GM11168 (cell line): ENCODE results near the gene SORL1.
"Not testable (repeated sequence)": the region's sequence is repeated elsewhere in the genome, so short reads cannot be mapped to it uniquely, and the experiment has no call there.

Source experiments
- in situ Hi-C: fragments of 300-500 bp; cut with MboI; formaldehyde crosslinking; loops from one replicate; pipeline ENCODE4 v1.12.0; 2022; ENCODE audit warnings: low sequenced_read_pairs; ENCODE audit not compliant: unreplicated experiment

Gene SORL1

DNA sequence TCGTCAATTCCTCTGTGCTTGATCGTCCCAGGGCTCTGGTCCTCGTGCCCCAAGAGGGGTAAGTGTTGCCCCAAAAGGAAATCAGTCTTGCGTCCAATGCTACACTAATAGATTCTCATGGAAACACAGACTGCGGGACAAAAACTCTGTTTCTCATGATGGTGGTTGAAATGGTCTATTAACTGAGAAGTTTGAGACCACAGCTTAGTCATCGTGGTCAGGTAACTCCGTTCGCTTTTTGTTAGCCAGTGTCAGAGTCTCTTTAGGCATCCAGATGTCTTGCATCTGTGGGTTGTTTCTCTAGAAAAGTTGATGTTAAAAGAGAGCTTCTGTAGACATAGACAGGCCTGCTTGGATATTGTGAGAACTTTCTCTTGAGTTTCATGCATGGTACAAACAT, 105.2 kb downstream of the SORL1 start:
- in situ Hi-C loops = no loop called here

DNA sequence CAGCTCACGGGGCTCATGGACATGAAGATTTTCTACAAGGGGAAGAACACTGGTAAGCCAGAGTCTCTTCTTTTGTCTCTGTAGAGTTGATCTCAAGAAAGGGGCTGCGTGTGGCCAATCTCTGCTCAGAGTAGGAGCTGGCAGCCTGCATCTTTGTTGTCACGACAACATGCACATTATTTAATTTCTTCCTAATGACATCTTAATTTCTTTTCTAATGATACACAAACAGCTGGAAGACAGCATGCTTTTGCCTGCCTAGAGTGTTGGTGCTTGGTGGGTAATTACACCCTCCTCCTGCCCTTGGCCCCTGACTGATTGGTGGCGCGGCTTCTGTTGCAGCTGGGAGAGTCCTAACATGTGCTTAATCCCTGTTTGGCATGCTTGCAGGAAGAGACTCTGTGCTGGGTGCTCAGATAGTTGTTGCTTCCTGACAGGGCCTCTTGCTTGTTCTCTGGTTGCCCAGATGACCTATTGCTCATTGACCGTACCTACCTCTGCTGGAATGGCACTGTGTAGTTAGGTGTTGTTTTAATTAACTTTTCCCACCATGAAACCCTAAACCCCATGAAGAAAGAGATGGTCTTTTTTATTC, 107.6 kb downstream of the SORL1 start:
- in situ Hi-C loops = no loop called here

DNA sequence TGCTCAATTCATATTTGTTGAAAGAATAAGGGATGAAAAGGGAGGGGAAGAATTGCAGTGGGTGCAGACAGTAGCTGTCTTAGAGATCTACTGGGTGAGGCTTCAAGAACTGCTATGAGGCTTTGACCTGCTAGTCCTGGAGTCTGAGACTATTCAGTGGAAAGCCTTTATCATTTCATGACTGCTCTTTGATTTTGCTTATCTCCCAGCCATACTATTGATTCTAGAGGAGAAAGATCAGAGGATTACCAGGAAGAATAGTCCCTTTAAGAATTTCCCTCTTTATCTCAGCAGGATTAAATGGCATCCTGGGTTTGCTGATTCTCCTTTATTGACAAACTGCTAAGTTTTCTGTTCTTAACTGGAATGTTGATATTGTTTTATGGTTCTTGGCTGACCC, 108.1 kb downstream of the SORL1 start:
- in situ Hi-C loops = no loop called here

DNA sequence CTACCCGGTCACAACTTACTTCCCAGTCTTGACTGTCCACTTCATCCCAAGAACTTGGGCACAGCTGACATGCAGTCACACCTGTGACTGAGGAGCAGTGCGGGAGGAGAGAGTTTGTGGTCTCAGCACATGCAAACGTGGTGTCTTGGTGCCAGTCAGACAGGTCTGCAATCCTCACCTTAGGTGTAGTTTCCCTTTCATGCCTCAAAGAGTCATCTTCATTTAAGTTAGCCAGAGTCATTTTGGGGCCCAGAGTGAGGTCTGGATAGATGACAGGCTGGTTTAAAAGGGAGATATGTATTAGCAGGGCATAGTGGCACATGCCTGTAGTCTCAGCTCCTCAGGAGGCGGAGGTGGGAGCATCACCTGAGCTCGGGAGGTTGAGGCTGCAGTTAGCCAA, 109.1 kb downstream of the SORL1 start:
- in situ Hi-C loops = no loop called here

DNA sequence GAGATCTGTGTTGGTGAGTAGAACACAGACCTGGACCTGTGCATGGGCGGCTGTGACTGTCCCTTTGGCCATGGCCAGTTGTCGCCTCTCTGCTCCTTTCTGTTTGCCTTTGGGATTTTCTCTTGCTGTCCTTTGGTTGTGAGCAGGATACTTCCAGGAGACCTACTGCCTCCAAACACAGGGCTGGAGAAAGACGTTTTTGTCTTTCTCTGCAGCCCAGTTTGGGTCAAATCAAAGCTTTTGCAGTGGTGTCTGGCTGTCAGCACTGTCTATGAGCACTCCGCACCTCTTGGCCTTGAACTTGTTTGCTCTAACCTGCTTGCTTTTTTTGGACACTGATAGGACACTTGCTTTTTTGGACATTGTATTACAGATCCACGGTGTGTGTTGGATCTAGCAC, 109.6 kb downstream of the SORL1 start:
- in situ Hi-C loops = no loop called here

DNA sequence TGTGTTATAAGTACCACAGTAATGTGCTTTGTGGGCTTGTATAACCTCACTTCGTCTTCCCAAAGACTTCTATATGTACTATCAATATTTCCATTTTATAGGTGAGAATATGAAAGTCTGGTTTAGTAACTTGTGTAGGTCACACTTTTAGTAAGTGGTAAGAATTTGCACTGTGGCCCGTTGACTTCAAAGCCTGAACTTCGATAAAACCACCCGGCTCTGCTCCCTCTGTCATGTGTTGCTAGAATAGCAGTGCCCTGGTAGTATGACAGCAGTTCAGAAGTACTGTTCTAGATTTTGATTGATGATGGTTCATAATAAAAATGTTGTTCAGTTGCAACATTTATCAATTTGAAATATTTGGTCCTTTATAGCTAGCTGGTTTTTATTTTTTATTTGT, 110.9 kb downstream of the SORL1 start:
- in situ Hi-C loops = no loop called here

DNA sequence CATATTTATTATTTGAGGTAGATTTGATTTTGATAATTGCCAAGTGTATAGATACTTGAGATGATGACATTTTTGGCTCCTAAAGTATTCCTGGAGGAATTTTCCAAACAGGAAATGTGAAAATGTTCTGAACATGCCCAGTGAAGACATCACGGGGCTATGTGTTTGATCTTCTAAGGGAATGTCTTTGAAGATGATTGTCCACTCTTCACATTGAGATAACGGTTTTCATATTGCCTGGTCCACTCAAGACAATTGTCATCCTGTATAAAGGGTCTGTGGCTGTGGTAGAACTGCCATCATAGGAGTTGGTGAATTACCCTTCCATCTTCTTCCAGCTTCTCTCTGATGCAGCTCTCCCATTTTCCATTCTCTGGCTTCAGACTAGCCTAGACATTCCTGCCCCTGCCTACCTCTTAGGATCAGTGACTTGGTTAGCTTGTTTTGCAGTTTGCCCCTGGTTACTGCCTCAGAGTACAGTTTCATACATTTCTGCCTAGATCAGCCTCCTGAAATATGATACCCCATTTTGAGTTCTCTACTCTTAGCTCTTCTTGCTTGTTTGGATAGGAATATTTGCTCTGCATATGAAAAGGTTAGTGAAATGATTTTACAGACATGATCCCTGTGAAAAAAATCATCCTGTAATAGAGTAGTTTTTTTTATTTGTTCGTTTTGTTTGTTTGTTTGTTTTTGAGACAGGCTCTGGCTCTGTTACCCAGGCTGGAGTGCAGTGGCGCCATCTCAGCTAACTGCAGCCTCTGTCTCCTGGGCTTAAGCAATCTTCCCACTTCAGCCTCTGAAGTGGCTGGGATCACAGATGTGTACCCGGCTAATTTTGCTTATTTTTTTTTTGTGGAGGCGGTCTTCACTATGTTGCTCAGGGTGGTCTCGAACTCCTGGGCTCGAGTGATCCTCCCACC, 112.0 kb downstream of the SORL1 start:
- in situ Hi-C loops = no loop called here

DNA sequence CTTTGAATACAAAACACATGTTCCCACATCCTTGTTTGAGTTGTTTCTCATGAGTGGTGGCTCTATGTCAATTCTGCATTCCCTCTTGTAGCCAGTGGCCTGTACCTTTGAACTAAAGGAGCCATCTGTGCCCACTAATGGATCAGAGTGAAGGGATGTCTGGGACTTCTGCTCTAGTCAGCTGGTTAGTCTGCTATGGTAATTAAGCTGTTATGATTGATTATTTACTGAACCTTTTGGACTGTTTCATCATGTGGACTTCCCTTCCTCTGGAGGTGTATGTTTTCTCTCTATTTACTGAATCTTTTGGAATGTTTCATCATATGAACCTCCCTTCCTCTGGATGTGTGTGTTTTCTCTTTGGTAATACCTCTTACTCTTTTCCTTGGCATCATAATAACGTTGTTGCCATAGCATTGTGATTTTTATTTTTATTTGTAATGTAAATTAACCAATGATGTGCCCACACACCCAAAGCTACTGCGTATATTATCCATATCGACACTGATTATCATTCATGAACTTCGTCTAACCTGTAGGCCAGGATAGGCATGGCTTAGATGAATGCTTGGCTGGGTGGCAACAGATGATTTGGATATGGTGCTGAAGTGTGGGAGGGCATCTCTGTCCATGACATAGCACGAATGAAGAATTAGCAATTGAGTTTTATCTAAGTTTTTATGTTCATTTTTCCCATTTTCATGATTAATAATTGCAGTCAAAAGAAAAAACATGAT, 113.0 kb downstream of the SORL1 start:
- in situ Hi-C loops = no loop called here

DNA sequence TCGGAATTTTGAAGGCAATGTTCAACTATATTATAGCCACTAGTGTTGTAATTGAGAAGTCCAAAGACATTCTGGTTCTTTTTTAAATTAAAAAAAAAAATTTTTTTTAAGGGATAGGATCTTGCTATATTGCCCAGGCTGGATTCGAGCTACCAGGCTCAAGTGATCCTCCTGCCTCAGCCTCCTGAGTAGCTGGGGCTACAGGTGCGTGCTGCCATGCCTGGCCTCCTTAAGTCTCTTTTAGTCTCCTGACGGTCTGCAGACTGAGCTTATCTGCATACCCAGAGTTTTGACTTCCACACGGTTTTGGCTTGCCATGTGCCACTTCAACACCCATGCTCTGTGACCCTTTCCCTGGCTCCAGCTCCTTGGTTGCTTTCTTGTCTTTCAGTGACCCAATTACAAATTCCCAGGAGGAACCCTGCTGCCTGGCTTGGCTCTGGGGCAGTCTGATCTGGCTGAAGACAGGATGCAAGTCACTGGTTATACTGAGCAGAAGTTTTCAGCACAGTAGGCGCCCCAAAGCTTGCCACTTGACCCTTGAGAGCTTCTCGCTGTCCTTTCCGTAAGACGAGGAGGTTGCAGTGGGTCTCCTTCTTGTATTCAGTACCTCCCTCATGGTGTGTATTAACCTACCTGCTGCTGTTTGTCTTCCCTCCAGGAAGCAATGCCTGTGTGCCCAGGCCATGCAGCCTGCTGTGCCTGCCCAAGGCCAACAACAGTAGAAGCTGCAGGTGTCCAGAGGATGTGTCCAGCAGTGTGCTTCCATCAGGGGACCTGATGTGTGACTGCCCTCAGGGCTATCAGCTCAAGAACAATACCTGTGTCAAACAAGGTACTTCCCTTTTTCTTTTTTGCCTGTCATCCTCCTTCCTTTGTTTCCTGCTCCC, 114.4 kb downstream of the SORL1 start:
- in situ Hi-C loops = no loop called here

DNA sequence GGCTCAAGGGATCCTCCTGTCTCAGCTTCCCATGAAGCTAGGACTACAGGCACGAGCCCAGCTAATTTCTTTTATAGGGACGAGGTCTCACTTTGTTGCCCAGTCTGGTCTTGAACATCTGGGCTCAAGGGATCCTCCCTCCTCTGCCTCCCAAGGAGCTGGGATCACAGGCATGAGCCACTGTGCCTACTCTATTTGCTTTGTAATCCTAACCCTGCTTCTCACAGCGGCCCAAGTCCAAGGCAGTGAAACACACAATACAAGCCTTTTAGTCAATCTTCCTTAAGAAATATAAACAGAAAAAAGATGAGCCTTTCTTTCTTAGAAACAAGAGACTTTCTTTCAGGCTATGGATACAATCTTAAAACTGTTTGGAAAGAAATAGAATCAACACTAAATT, 115.9 kb downstream of the SORL1 start:
- in situ Hi-C loops = no loop called here

DNA sequence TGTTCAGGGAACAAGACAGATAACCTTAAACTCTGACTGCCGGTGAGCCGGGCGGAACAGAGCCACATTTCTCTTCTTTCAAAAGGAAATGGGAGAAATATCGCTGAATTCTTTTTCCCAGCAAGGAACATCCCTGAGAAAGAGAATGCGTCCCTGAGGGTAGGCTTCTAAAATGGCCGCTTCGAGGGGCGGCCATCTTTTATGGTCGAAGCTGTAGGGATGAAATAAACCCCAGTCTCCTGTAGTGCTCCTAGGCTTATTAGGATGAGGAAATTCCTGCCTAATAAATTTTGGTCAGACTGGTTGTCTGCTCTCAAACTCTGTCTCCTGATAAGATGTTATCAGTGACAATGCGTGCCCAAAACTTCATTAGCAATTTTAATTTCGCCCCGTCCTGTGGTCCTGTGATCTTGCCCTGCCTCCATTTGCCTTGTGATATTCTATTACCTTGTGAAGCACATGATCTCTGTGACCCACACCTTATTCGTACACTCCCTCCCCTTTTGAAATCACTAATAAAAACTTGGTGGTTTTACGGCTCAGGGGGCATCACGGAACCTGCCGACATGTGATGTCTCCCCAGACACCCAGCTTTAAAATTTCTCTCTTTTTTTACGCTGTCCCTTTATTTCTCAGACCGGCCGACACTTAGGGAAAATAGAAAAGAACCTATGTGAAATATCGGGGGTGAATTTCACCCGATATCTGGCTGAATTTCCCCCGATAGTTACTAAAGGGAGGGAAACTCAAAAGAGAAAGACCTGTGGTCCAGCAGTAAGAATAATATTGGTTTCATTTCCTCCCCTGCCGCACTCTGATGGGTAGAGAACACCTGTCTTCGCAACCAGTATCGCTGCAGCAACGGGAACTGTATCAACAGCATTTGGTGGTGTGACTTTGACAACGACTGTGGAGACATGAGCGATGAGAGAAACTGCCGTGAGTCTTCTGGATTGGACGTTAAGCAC, 117.5 kb downstream of the SORL1 start:
- in situ Hi-C loops = not testable (repeated sequence)

DNA sequence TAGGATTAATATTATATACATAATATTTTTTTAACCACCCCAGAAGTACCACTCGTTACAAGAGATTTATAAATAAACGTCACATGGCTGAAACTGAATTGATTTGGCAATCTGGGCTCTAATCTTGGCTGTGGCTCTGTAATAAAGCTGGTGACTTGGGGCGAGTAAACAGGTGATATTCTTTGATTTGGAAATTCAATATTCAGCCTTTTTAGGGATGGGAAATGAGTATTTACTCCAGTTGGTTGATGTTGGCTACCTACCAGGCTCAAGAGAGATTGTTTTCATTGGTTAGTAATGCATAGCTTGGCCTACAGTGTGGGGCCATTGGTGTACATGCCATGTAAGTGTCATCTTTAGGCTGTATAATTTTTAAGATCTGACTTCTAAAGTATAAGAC, 118.3 kb downstream of the SORL1 start:
- in situ Hi-C loops = no loop called here

DNA sequence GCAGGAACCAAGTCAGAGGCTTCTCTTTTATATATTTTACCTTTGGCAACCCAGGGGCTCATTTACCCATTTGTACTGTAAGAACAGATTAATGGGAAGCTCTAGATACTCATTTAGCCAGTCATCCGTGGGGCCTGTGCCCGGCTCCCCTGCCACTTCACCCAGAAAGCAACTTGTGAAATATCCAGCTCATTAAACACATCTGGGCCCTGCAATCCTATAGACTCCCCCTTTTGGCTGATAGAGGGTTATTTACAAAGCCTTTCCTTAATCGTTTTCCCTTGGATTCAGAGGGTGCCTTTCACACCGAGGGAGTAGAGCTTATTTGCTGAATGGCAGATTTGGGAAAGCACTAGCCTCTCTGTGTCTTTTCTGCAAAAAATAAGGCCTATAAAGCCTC, 119.4 kb downstream of the SORL1 start:
- in situ Hi-C loops = no loop called here

DNA sequence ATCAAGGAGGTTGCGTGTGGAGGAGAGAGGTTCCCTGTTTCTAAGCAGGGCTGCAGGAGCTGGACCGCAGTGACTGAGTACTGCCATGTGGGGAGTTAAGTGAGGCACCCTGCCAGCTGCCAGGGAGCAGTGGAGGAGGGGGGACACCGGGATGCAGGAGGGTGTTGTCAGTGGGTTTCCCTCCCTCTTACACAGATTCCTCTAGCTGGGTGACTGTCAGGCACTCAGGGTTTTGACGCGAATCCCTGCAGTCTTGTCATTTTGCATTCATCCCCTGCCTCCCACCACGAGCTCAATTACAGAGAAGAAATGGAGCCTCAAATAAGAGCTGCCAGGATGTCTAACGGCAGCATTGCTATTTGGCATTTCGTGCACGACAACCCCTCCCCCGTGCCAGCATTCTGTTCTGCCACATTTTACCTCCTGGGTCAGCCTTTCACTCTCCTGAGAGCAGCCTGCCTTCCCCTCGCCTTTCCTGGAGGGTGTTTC, 120.5 kb downstream of the SORL1 start:
- in situ Hi-C loops = no loop called here

DNA sequence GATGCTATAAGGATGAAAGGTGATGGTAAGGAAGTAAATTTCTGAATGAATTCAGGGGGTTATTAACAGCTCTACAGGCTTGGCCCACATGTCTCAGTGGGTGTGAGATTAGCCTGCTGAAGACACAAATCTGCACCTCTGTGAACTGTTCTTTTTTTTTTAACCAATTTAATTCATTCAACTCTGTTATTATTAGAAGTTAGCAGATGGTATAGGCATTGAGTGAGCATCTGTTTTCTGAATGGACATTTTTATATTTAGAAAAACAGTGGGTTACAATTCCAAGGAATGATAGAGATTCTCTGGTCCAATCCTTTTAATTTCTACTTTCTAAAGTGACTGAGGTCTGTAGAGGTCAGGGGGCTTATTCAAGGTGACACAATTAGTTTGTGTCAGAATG, 122.7 kb downstream of the SORL1 start:
- in situ Hi-C loops = no loop called here

DNA sequence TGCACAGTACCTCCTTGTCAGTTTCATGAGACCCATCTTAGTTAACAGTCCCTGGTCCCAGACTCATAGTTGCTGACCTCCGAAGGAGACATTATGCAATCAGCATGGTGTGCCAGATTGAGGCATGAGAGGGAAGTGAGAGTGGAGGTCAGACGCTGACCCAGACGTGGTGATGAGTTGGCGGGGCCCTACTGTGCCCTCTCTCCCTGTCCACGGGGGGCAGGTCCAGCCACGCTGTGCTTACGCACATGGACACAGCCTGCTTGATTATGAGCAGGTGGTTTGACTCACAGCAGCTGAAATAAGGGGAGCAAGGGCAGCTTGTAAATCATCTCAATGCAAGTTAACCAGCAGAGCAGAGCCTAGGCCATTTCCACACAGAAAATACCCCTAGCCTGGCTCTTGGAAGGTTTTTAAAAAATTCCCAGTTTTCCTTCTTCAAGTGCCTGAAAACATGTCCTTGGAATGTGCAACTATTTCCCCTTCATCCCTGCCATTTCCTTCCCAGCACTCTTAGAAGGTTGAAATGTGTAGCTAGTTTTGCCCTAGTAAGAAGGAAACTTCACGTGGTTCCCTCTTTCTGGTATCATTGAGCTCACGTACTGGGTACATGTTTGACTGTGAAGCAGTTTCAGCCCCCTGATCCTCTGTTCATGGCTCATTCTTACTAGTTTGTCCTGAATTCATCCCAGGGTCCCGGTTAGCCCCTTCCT, 123.3 kb downstream of the SORL1 start:
- in situ Hi-C loops = no loop called here

DNA sequence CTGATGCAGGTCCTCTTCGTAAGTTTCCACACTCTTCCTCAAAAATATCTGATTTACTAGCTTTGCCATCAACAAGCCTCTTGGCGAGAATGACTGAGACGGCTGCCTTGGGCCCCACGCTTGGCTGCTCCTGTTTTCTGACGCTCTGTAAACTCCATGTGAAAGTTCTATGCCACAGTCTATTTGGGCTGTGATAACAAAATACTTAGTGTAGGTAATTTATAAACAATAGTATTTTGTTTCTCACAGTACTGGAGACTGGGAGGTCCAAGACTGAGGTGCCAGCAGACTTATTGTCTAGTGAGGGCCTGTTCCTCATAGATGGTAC, 123.8 kb downstream of the SORL1 start:
- in situ Hi-C loops = no loop called here

DNA sequence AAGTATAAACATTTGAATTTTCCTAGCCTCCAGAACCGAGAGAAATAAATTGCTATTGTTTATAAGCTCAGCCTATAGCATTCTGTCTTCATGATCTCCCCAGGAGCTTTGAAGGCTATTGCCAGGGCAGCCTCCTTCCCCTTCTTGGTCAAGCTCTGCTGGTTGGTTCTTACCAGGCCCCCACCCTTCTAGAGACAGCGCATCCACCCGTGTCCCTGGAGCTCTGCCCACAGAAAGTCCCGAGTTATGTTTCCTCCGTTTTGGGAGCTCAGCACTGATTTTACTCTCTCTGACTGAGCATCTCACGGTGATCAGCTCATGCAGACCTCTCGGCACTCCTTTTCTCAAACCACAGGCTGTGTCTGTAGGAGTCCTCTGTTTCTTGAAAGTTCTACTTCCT, 124.4 kb downstream of the SORL1 start:
- in situ Hi-C loops = no loop called here
